Fibroblast of lung (primary cell): ENCODE measurements around the gene CD6. TPM values are rescaled to one million over a fixed set of nuclear protein-coding genes. Genes with fewer than 3 reads are reported as not detected.

Experiments
- DNase-seq, 2 donors: peaks; one replicate each; pipeline versions ENCODE4 v3.0.0 to v3.0.0-alpha.2; 2010; ENCODE audit warnings: low read depth in 2 of 2
- H2AFZ ChIP-seq: 2 replicates; pipeline ENCODE4 v1.5.1; 2012; ENCODE audit warnings: low read length, control low read depth, inconsistent platforms
- H3K27ac ChIP-seq: 2 replicates; pipeline ENCODE4 v1.5.1; 2011; ENCODE audit warnings: low read length, control low read depth; ENCODE audit not compliant: insufficient read depth
- H3K27me3 ChIP-seq: 2 replicates; pipeline ENCODE4 v1.5.1; 2011; ENCODE audit warnings: mild to moderate bottlenecking, low read length; ENCODE audit not compliant: control insufficient read depth, insufficient read depth
- H3K36me3 ChIP-seq: 2 replicates; pipeline ENCODE4 v1.5.1; 2011; ENCODE audit warnings: low read length; ENCODE audit not compliant: control insufficient read depth, insufficient read depth
- H3K4me1 ChIP-seq: 2 replicates; pipeline ENCODE4 v1.5.1; 2011; ENCODE audit warnings: low read length; ENCODE audit not compliant: control insufficient read depth, insufficient read depth; ENCODE audit errors: extremely low read depth
- H3K4me2 ChIP-seq: 2 replicates; pipeline ENCODE4 v1.5.1; 2011; ENCODE audit warnings: low read length, control low read depth; ENCODE audit not compliant: insufficient read depth; ENCODE audit errors: extremely low read depth
- H3K4me3 ChIP-seq, 4 experiments: fragments of 200-600 bp in 1 of 4; sonication (generic) in 1 of 4; replicated peaks in 1 of 4; 2 replicates each; pipeline ENCODE4 v1.5.1; 2011 to 2016; ENCODE audit warnings: low read length in 4 of 4, low read depth in 3 of 4, mild to moderate bottlenecking in 3 of 4, control low read depth in 2 of 4, inconsistent platforms in 1 of 4, mixed read lengths in 1 of 4; ENCODE audit not compliant: insufficient read depth in 1 of 4; ENCODE audit errors: control extremely low read depth in 1 of 4
- H3K79me2 ChIP-seq: 2 replicates; pipeline ENCODE4 v1.5.1; 2012; ENCODE audit warnings: mild to moderate bottlenecking, low read length, inconsistent platforms; ENCODE audit not compliant: control insufficient read depth, insufficient read depth
- H3K9ac ChIP-seq: 2 replicates; pipeline ENCODE4 v1.5.1; 2011; ENCODE audit warnings: mild to moderate bottlenecking, low read length, control low read depth; ENCODE audit not compliant: insufficient read depth
- H3K9me3 ChIP-seq: 2 replicates; pipeline ENCODE4 v1.5.1; 2012; ENCODE audit warnings: low read depth, low read length; ENCODE audit not compliant: control insufficient read depth, insufficient read depth
- H4K20me1 ChIP-seq: 2 replicates; pipeline ENCODE4 v1.5.1; 2011; ENCODE audit warnings: low read length; ENCODE audit not compliant: control insufficient read depth, insufficient read depth; ENCODE audit errors: extremely low read depth
- EZH2 ChIP-seq: IDR thresholded peaks from 2 replicates; pipeline ENCODE4 v1.5.1; 2012; ENCODE audit warnings: low read length, control low read depth, mild to moderate bottlenecking; ENCODE audit errors: missing control alignments
- polyA plus RNA-seq, 2 donors: library from polyadenylated mRNA; depleted of rRNA in 1 of 2; stranded (reverse) in 1 of 2; unstranded in 1 of 2; fragments of >200 nt; gene quantifications; 2 replicates each; pipeline ENCODE4 v1.2.1, GENCODE V29; 2011 to 2012; ENCODE audit warnings: missing spikeins in 1 of 2
- total RNA-seq: library from RNA; depleted of rRNA; stranded (reverse); fragments of >200 nt; gene quantifications from 2 replicates; pipeline ENCODE4 v1.2.1, GENCODE V29; 2014
- TF ChIP-seq, protein P1 (sequence below), 2 donors: IDR thresholded peaks in 1 of 2; conservative IDR thresholded peaks in 1 of 2; 1 replicate in 1 of 2; 2 replicates in 1 of 2; pipeline ENCODE4 v1.5.1; 2011 to 2012; ENCODE audit warnings: low read length in 2 of 2, control low read depth in 1 of 2, inconsistent platforms in 1 of 2, low read depth in 1 of 2, mild to moderate bottlenecking in 1 of 2

CD6 gene
- total and polyA plus RNA-seq, 2 donors (not counting 1 experiment from before 2014, with no cell fraction given): not detected

DNA sequence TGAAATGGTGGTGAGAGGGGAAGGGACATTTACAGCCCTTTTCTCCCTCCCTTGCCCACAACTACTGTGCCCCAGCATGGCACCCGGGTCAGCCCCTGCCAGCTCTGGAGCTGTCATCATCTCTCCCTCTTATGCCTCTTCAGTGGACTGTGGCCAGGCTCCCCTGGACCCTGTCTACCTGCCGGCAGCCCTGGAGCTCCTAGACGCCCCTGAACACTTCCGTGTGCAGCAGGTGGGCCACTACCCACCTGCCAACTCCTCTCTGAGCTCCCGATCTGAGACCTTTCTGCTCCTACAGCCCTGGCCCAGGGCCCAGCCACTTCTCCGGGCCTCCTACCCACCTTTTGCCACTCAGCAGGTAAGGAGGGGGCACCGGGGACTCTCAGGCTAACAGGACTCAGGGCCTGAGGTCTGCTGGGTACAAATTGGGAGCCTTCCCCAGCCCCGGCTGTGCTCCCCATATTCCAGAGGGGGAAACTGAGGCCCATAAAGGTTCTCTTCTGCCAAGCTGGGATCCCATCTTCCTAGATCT, 44.4 kb upstream of the CD6 start:
- no peak overlapping the region for H3K4me2 ChIP-seq
- no peak overlapping the region for H3K4me3 ChIP-seq
- no peak overlapping the region for H3K9ac ChIP-seq
- no peak overlapping the region for H2AFZ ChIP-seq
- TF ChIP-seq, protein P1, sequence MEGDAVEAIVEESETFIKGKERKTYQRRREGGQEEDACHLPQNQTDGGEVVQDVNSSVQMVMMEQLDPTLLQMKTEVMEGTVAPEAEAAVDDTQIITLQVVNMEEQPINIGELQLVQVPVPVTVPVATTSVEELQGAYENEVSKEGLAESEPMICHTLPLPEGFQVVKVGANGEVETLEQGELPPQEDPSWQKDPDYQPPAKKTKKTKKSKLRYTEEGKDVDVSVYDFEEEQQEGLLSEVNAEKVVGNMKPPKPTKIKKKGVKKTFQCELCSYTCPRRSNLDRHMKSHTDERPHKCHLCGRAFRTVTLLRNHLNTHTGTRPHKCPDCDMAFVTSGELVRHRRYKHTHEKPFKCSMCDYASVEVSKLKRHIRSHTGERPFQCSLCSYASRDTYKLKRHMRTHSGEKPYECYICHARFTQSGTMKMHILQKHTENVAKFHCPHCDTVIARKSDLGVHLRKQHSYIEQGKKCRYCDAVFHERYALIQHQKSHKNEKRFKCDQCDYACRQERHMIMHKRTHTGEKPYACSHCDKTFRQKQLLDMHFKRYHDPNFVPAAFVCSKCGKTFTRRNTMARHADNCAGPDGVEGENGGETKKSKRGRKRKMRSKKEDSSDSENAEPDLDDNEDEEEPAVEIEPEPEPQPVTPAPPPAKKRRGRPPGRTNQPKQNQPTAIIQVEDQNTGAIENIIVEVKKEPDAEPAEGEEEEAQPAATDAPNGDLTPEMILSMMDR (conservative IDR thresholded peaks at IDR 0.05 in 1 of 2, IDR thresholded peaks at IDR 0.05 in 1 of 2; ENCODE audit: low read depth in 1 of 2, low read length in 2 of 2): no peak
- TF ChIP-seq EZH2: no peak
- H3K27ac ChIP-seq: no peak overlapping the region
- H3K4me1 ChIP-seq: peaks cover 7% of the 10 kb centered on the region
- H3K79me2 ChIP-seq: no peaks in the 10 kb centered on the region
- H4K20me1 ChIP-seq: no peaks in the 10 kb centered on the region
- peaks cover 3% of the 10 kb centered on the region for H3K36me3 ChIP-seq
- no peaks in the 10 kb centered on the region for H3K27me3 ChIP-seq
- no peak for DNase-seq
- no peaks in the 10 kb centered on the region for H3K9me3 ChIP-seq

DNA sequence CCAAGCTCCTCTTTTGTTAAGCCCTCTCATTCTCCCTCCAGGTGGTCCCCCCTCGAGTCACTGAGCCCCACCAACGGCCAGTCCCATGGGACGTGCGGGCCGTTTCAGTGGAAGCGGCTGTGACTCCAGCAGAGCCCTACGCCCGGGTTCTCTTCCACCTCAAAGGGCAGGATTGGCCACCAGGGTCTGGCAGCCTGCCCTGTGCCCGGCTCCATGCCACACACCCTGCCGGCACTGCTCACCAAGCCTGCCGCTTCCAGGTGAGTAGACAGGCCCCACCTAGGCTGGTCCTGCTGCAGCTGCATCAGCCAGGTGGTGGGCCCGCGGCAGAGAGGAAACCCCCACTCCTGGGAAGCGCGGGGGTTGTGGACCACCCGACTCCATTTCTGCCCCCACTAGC, 43.9 kb upstream of the CD6 start:
- Histone ChIP-seq H3K36me3 (peaks cover 3% of the 10 kb centered on the region), H3K9ac (no peak overlapping the region), H3K4me3 (no peak overlapping the region), H3K79me2 (no peaks in the 10 kb centered on the region), H3K4me2 (no peak overlapping the region), H2AFZ (no peak overlapping the region), H3K27me3 (no peaks in the 10 kb centered on the region), H3K9me3 (no peaks in the 10 kb centered on the region), H3K27ac (no peak overlapping the region), H3K4me1 (peaks cover 7% of the 10 kb centered on the region), H4K20me1 (no peaks in the 10 kb centered on the region)
- DNase-seq: no peak
- TF ChIP-seq, protein P1 (conservative IDR thresholded peaks at IDR 0.05 in 1 of 2, IDR thresholded peaks at IDR 0.05 in 1 of 2; ENCODE audit: low read depth in 1 of 2, low read length in 2 of 2): no peak
- no peak for TF ChIP-seq EZH2

DNA sequence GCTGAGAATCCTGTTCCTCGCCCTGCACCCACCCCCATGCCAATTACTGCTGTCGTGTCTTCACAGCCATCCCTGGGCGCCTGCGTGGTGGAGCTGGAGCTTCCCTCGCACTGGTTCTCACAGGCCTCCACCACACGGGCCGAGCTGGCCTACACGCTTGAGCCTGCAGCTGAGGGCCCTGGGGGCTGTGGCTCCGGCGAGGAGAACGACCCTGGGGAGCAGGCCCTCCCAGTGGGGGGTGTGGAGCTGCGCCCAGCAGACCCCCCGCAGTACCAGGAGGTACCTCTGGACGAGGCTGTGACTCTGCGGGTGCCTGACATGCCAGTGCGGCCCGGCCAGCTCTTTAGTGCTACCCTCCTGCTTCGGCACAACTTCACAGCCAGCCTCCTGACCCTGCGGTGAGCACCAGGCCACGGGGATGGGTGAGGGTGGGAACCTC, 42.9 kb upstream of the CD6 start:
- Histone ChIP-seq H3K4me2 (no peak overlapping the region), H3K27me3 (no peaks in the 10 kb centered on the region), H2AFZ (no peak overlapping the region), H3K79me2 (no peaks in the 10 kb centered on the region), H3K27ac (no peak overlapping the region), H3K36me3 (no peaks in the 10 kb centered on the region), H4K20me1 (no peaks in the 10 kb centered on the region), H3K4me3 (no peak overlapping the region), H3K9ac (no peak overlapping the region), H3K9me3 (no peaks in the 10 kb centered on the region), H3K4me1 (peaks cover 7% of the 10 kb centered on the region)
- no peak for DNase-seq
- TF ChIP-seq, protein P1 (conservative IDR thresholded peaks at IDR 0.05 in 1 of 2, IDR thresholded peaks at IDR 0.05 in 1 of 2; ENCODE audit: low read depth in 1 of 2, low read length in 2 of 2): no peak
- no peak for TF ChIP-seq EZH2
